ENCODE measurements around the gene CHMP4A.

GRCh38 chr14:24261969-24262327 lies 48.7 kb upstream of the CHMP4A start:
- TF ChIP-seq, protein P1, sequence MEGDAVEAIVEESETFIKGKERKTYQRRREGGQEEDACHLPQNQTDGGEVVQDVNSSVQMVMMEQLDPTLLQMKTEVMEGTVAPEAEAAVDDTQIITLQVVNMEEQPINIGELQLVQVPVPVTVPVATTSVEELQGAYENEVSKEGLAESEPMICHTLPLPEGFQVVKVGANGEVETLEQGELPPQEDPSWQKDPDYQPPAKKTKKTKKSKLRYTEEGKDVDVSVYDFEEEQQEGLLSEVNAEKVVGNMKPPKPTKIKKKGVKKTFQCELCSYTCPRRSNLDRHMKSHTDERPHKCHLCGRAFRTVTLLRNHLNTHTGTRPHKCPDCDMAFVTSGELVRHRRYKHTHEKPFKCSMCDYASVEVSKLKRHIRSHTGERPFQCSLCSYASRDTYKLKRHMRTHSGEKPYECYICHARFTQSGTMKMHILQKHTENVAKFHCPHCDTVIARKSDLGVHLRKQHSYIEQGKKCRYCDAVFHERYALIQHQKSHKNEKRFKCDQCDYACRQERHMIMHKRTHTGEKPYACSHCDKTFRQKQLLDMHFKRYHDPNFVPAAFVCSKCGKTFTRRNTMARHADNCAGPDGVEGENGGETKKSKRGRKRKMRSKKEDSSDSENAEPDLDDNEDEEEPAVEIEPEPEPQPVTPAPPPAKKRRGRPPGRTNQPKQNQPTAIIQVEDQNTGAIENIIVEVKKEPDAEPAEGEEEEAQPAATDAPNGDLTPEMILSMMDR (IDR thresholded peaks at IDR 0.05; ENCODE audit: poor library complexity, severe bottlenecking): no peak
- TF ChIP-seq POLR2AphosphoS5 (IDR thresholded peaks at IDR 0.05) (no peak), EZH2 (IDR thresholded peaks at IDR 0.05; ENCODE audit: borderline replicate concordance, insufficient read depth, low read length, poor library complexity, severe bottlenecking) (no peak), TAF1 (IDR thresholded peaks at IDR 0.05; ENCODE audit: low read depth) (no peak), MXI1 (conservative IDR thresholded peaks at IDR 0.05; ENCODE audit: poor library complexity, severe bottlenecking) (no peak), RAD21 (conservative IDR thresholded peaks at IDR 0.05) (no peak), EP300 (conservative IDR thresholded peaks at IDR 0.05; ENCODE audit: poor library complexity, severe bottlenecking) (no peak), REST (IDR thresholded peaks at IDR 0.05; ENCODE audit: borderline replicate concordance) (no peak)

All from neural cell (in vitro differentiated cells).